Endothelial cell of umbilical vein (primary cell): ENCODE results near the gene TLE4. TPM values are rescaled to one million over a fixed set of nuclear protein-coding genes. Genes with fewer than 3 reads are reported as not detected.

ENCODE experiments used
- BruUV-seq: library from RNA; stranded (reverse); fragments of 400-500 nt; replicated peaks from 2 replicates; lab custom pipeline; 2021; lab: Mats Ljungman, UMichigan
- CTCF ChIA-PET: fragments of 300-600, 350-600 bp; sonication (Branson Sonifier 250); formaldehyde crosslinking; loops from one replicate; lab custom pipeline; 2021; ENCODE audit warnings: antibody characterized with exemption, inconsistent platforms; lab: Charles Lee
- POLR2A ChIA-PET: fragments of 300-600, 350-600 bp; sonication (Branson Sonifier 250); formaldehyde crosslinking; loops from one replicate; lab custom pipeline; 2021; ENCODE audit warnings: antibody characterized with exemption, inconsistent platforms; lab: Charles Lee
- DNase-seq: peaks from one replicate; pipeline ENCODE4 v3.0.0-alpha.2; 2011; ENCODE audit warnings: low read depth, low spot score
- FAIRE-seq: peaks from 2 replicates; lab custom pipeline; 2011; peaks lifted over from hg19 to GRCh38; lab: Jason Lieb, UNC
- H2AFZ ChIP-seq: 2 replicates; pipeline ENCODE4 v1.6.0; 2012; ENCODE audit warnings: low read depth, low read length, control low read depth, inconsistent platforms
- H3K27ac ChIP-seq: 2 replicates; pipeline ENCODE4 v1.5.1; 2011; ENCODE audit warnings: low read depth, mild to moderate bottlenecking, control low read depth, low read length, moderate library complexity; ENCODE audit not compliant: insufficient read depth
- H3K27me3 ChIP-seq, 2 experiments: 2 replicates each; pipeline versions ENCODE4 v1.6.0 to v1.6.1; 2011; ENCODE audit warnings: low read length in 2 of 2, mixed read lengths in 1 of 2; ENCODE audit not compliant: control insufficient read depth in 2 of 2, insufficient read depth in 2 of 2
- H3K36me3 ChIP-seq, 2 experiments: 2 replicates in 1 of 2; 3 replicates in 1 of 2; pipeline ENCODE4 v1.5.1; 2011; ENCODE audit warnings: low read length in 2 of 2, mild to moderate bottlenecking in 1 of 2, moderate library complexity in 1 of 2; ENCODE audit not compliant: control insufficient read depth in 2 of 2, insufficient read depth in 2 of 2; ENCODE audit errors: extremely low read depth in 1 of 2
- H3K4me1 ChIP-seq: 3 replicates; pipeline ENCODE4 v1.5.1; 2011; ENCODE audit warnings: mild to moderate bottlenecking, low read length; ENCODE audit not compliant: control insufficient read depth, insufficient read depth; ENCODE audit errors: extremely low read depth
- H3K4me2 ChIP-seq: 2 replicates; pipeline ENCODE4 v1.6.1; 2011; ENCODE audit warnings: low read length, control low read depth, mixed read lengths; ENCODE audit not compliant: insufficient read depth
- H3K4me3 ChIP-seq, 3 experiments: fragments of 200-600 bp in 1 of 3; sonication (generic), shearing (Covaris generic) in 1 of 3; replicated peaks in 1 of 3; 2 replicates each; pipeline ENCODE4 v1.5.1; 2011 to 2016; ENCODE audit warnings: control low read depth in 3 of 3, low read length in 3 of 3, mild to moderate bottlenecking in 2 of 3, inconsistent platforms in 1 of 3, low read depth in 1 of 3, moderate library complexity in 1 of 3; ENCODE audit not compliant: insufficient read depth in 1 of 3
- H3K79me2 ChIP-seq: 2 replicates; pipeline ENCODE4 v1.6.0; 2012; ENCODE audit warnings: low read length, inconsistent platforms; ENCODE audit not compliant: control insufficient read depth, insufficient read depth
- H3K9ac ChIP-seq: replicated peaks from 2 replicates; pipeline ENCODE3; 2011; ENCODE audit warnings: low read length, control low read depth; ENCODE audit not compliant: insufficient read depth; ENCODE audit errors: extremely low read depth
- H3K9me1 ChIP-seq: replicated peaks from 3 replicates; pipeline ENCODE4 v1.6.0; 2011; ENCODE audit warnings: mild to moderate bottlenecking, low read length; ENCODE audit not compliant: control insufficient read depth, insufficient read depth; ENCODE audit errors: extremely low read depth
- H3K9me3 ChIP-seq: replicated peaks from 2 replicates; pipeline ENCODE4 v1.5.1; 2012; ENCODE audit warnings: low read length, inconsistent platforms; ENCODE audit not compliant: control insufficient read depth, insufficient read depth
- H4K20me1 ChIP-seq: replicated peaks from 2 replicates; pipeline ENCODE3; 2011; ENCODE audit warnings: mild to moderate bottlenecking, low read length; ENCODE audit not compliant: control insufficient read depth, insufficient read depth; ENCODE audit errors: extremely low read depth
- EZH2 ChIP-seq: IDR thresholded peaks from 2 replicates; pipeline ENCODE4 v1.6.1; 2012; ENCODE audit warnings: borderline replicate concordance, low read depth, mild to moderate bottlenecking, moderate library complexity, low read length, inconsistent platforms; ENCODE audit not compliant: severe bottlenecking
- FOS ChIP-seq: IDR thresholded peaks from 2 replicates; pipeline ENCODE4 v1.6.1; 2011; ENCODE audit warnings: mild to moderate bottlenecking, low read length, moderate library complexity, borderline replicate concordance; ENCODE audit not compliant: insufficient read depth
- GATA2 ChIP-seq: IDR thresholded peaks from 2 replicates; pipeline ENCODE4 v1.7.0; 2011; ENCODE audit warnings: low read depth, mild to moderate bottlenecking, moderate library complexity, mixed read lengths, low read length; ENCODE audit not compliant: insufficient read length, insufficient read depth
- POLR2A ChIP-seq: IDR thresholded peaks from 2 replicates; pipeline ENCODE4 v1.6.1; 2012; ENCODE audit warnings: low read depth, mild to moderate bottlenecking, control low read depth, low read length
- dilution Hi-C: fragments of 300-500 bp; cut with MboI; formaldehyde crosslinking; loops from one replicate; pipeline ENCODE4 v1.15.0; 2019; ENCODE audit warnings: low sequenced_read_pairs; ENCODE audit not compliant: extremely low pct_ligation_motif_present
- intact Hi-C: fragments of 100-400 bp; cut with micrococcal nuclease; formaldehyde crosslinking; loops from one replicate; pipeline ENCODE4 v1.10.0; 2022
- polyA plus RNA-seq, 4 experiments: library from polyadenylated mRNA; depleted of rRNA in 3 of 4; stranded (reverse) in 3 of 4; unstranded in 1 of 4; fragments of >200 nt; gene quantifications; 2 replicates each; pipeline versions ENCODE4 v1.2.1 to v1.2.3, GENCODE V29; 2011 to 2012; ENCODE audit warnings: missing spikeins in 1 of 4
- total RNA-seq: library from RNA; stranded (reverse); gene quantifications from 2 replicates; pipeline ENCODE4 v1.2.3, GENCODE V29; 2021
- TF ChIP-seq, protein P1 (sequence below): IDR thresholded peaks from 2 replicates; pipeline ENCODE4 v1.6.1; 2011; ENCODE audit not compliant: insufficient read depth, insufficient read length

Gene TLE4
- total and polyA plus RNA-seq, 2 donors (not counting 3 experiments of a cell fraction or from before 2014, with no cell fraction given), result 31.4 to 32.3 TPM

DNA sequence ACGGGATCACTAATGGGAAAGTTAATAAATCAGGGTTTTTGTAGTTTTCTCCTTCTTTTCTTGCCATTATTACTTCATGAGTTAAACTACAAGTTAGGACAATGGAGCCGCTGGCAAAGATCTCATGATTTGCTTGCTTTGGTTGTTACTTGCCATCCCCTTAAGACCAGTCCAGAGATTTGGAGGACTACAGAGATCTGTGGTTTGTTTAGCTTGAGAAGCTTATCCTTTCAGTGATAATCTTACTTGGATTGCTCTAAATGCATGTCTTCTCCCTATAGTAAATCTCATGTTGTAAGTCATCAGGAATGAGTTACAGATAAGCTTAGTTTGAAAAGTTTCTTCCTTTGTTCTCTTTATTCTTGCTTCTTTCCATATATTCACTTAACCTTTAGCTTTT lies 70.9 kb downstream of the TLE4 start:
- DNase-seq, result no peak
- Histone ChIP-seq H3K79me2 (no peaks in the 10 kb centered on the region), H3K9me1 (no peaks in the 10 kb centered on the region), H3K27me3 (no peaks in the 10 kb centered on the region), H3K9me3 (no peaks in the 10 kb centered on the region), H3K4me2 (no peak overlapping the region), H3K4me1 (peaks cover 2% of the 10 kb centered on the region), H3K9ac (no peak overlapping the region), H3K4me3 (no peak overlapping the region), H4K20me1 (no peaks in the 10 kb centered on the region), H3K27ac (no peak overlapping the region), H2AFZ (no peak overlapping the region), H3K36me3 (no peaks in the 10 kb centered on the region)
- TF ChIP-seq EZH2 (no peak), POLR2A (no peak)
- intact Hi-C loops, result no loop called here
- ChIA-PET CTCF (interaction anchor here (1.1 to 2.1 kb wide), 2 partner anchors 10 to 23 kb away, joined by 3 to 6 read pairs; no protein-coding TSS in a partner anchor), POLR2A (no interaction called here)
- dilution Hi-C loops, result no loop called here
- FAIRE-seq, result no peak
- no TSS peak for BruUV-seq

DNA sequence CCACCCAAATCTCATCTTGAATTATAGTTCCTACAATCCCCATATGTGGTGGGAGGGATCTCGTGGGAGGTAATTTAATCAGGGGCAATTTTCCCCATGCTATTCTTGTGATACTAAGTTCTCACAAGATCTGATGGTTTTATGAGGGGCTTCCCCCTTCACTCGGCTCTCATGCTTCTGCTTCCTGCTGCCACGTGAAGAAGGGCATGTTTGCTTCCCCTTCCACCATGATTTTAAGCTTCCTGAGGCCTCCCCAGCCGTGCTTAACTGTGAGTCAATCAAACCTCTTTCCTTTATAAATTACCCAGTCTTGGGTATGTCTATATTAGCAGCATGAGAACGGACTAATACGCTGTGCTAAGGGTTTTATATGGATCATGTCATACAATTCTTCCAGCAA lies 72.3 kb downstream of the TLE4 start:
- no peak for FAIRE-seq

More for the DNA sequence above, 72.3 kb downstream of the TLE4 start:
- H4K20me1 ChIP-seq, result no peaks in the 10 kb centered on the region
- intact Hi-C loops (no loop called here), dilution Hi-C loops (no loop called here)
- DNase-seq, result no peak
- no TSS peak for BruUV-seq
- no peak overlapping the region for H3K27ac ChIP-seq
- H3K36me3 ChIP-seq, result no peaks in the 10 kb centered on the region
- no peak for TF ChIP-seq FOS
- no peak for TF ChIP-seq GATA2
- TF ChIP-seq, protein P1, sequence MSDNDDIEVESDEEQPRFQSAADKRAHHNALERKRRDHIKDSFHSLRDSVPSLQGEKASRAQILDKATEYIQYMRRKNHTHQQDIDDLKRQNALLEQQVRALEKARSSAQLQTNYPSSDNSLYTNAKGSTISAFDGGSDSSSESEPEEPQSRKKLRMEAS, result no peak
- TF ChIP-seq POLR2A, result no peak
- TF ChIP-seq EZH2, result no peak
- POLR2A ChIA-PET, result no interaction called here
- H3K4me2 ChIP-seq, result no peak overlapping the region
- H3K9ac ChIP-seq, result no peak overlapping the region
- H3K79me2 ChIP-seq, result no peaks in the 10 kb centered on the region
- no peaks in the 10 kb centered on the region for H3K4me1 ChIP-seq
- H3K9me1 ChIP-seq, result no peaks in the 10 kb centered on the region
- no peak overlapping the region for H3K4me3 ChIP-seq
- CTCF ChIA-PET, result interaction anchor here (2.1 kb wide), 1 partner anchor 11 kb away, joined by 6 read pairs; no protein-coding TSS in a partner anchor
- H3K27me3 ChIP-seq, result no peaks in the 10 kb centered on the region
- no peak overlapping the region for H2AFZ ChIP-seq
- H3K9me3 ChIP-seq, result no peaks in the 10 kb centered on the region
